Stimulated activated CD4-positive, alpha-beta T cell treated with anti-CD3 and anti-CD28 coated beads, TNF-alpha, amount 100 ng/mL, for 4 hours (primary cell): ENCODE measurements around the gene MEAK7.

ENCODE experiments used
- DNase-seq, 3 experiments: peaks; one replicate each; pipeline ENCODE4 v3.0.0-alpha.2; 2020; ENCODE audit warnings: low read depth in 3 of 3

MEAK7 gene

GRCh38 chr16:84487358-84487757 is 17.1 kb downstream of the MEAK7 start:
- no peak for DNase-seq

GRCh38 chr16:84486551-84487235 is 17.8 kb downstream of the MEAK7 start:
- no peak for DNase-seq

- DNase-seq = no peak
These were observed 18.3 kb downstream of the MEAK7 start for GRCh38 chr16:84486126-84486525.

- DNase-seq = no peak
These were observed 19.0 kb downstream of the MEAK7 start for GRCh38 chr16:84485255-84486010.

GRCh38 chr16:84484579-84485254 is 19.7 kb downstream of the MEAK7 start:
- DNase-seq = no peak

GRCh38 chr16:84483882-84484565 is 20.4 kb downstream of the MEAK7 start:
- DNase-seq = no peak

GRCh38 chr16:84482951-84483881 is 21.2 kb downstream of the MEAK7 start:
- DNase-seq = no peak

GRCh38 chr16:84482001-84482891 is 22.2 kb downstream of the MEAK7 start:
- DNase-seq = no peak

GRCh38 chr16:84481051-84481735 is 23.3 kb downstream of the MEAK7 start:
- DNase-seq = no peak

- no peak for DNase-seq
These were observed 24.6 kb downstream of the MEAK7 start for GRCh38 chr16:84479716-84480450.

GRCh38 chr16:84478172-84478947 is 26.1 kb downstream of the MEAK7 start:
- DNase-seq = no peak

GRCh38 chr16:84477661-84478060 is 26.8 kb downstream of the MEAK7 start:
- no peak for DNase-seq

GRCh38 chr16:84476401-84476800 is 28.1 kb downstream of the MEAK7 start:
- no peak for DNase-seq

- DNase-seq = no peak
These were observed 28.7 kb downstream of the MEAK7 start for GRCh38 chr16:84475643-84476240.

- no peak for DNase-seq
These were observed 32.5 kb downstream of the MEAK7 start for GRCh38 chr16:84471966-84472365.

- no peak for DNase-seq
These were observed 33.1 kb downstream of the MEAK7 start for GRCh38 chr16:84471316-84471715.

GRCh38 chr16:84467709-84468108 is 36.8 kb downstream of the MEAK7 start:
- DNase-seq = no peak

GRCh38 chr16:84467256-84467655 is 37.2 kb downstream of the MEAK7 start:
- no peak for DNase-seq
